ENCODE measurements around the gene GRM7. TPM values are rescaled to one million over a fixed set of nuclear protein-coding genes. Genes with fewer than 3 reads are reported as not detected.

Gene GRM7
- total and polyA plus RNA-seq, 9 donors = 0.18 to 0.85 (median 0.26) TPM; not detected in 3

- Histone ChIP-seq H3K36me3 (no peaks in the 10 kb centered on the region), H3K27me3 (no peaks in the 10 kb centered on the region), H3K4me1 (ENCODE audit: insufficient read depth) (no peaks in the 10 kb centered on the region), H3K4me3 (no peak overlapping the region), H3K27ac (no peak overlapping the region), H3K9me3 (no peaks in the 10 kb centered on the region)
- intact Hi-C loops (cut with DNase I) = no loop called here
- TF ChIP-seq, protein P1, sequence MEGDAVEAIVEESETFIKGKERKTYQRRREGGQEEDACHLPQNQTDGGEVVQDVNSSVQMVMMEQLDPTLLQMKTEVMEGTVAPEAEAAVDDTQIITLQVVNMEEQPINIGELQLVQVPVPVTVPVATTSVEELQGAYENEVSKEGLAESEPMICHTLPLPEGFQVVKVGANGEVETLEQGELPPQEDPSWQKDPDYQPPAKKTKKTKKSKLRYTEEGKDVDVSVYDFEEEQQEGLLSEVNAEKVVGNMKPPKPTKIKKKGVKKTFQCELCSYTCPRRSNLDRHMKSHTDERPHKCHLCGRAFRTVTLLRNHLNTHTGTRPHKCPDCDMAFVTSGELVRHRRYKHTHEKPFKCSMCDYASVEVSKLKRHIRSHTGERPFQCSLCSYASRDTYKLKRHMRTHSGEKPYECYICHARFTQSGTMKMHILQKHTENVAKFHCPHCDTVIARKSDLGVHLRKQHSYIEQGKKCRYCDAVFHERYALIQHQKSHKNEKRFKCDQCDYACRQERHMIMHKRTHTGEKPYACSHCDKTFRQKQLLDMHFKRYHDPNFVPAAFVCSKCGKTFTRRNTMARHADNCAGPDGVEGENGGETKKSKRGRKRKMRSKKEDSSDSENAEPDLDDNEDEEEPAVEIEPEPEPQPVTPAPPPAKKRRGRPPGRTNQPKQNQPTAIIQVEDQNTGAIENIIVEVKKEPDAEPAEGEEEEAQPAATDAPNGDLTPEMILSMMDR (IDR thresholded peaks at IDR 0.05) = no peak
- TF ChIP-seq POLR2A (IDR thresholded peaks at IDR 0.05) (no peak), EP300 (IDR thresholded peaks at IDR 0.05) (no peak)
- DNase-seq = no peak
- 82 to 91% (median 91%) methylated on average over 2 of the region's 2 CpGs for WGBS, 3 donors
Measured at GRCh38 chr3:7764115-7764514, 903.2 kb downstream of the GRM7 start.

GRCh38 chr3:7766530-7766929, 905.6 kb downstream of the GRM7 start:
- no peak overlapping the region for H3K27ac ChIP-seq
- H3K9me3 ChIP-seq = no peaks in the 10 kb centered on the region
- intact Hi-C loops (cut with DNase I) = no loop called here
- no peaks in the 10 kb centered on the region for H3K36me3 ChIP-seq
- no peaks in the 10 kb centered on the region for H3K27me3 ChIP-seq
- no peak for TF ChIP-seq EP300 (IDR thresholded peaks at IDR 0.05)
- TF ChIP-seq, protein P1 (IDR thresholded peaks at IDR 0.05) = no peak
- 91 to 96% (median 93%) methylated on average over 4 of the region's 4 CpGs for WGBS, 3 donors
- no peak for DNase-seq
- H3K4me3 ChIP-seq = no peak overlapping the region
- no peaks in the 10 kb centered on the region for H3K4me1 ChIP-seq (ENCODE audit: insufficient read depth)

DNA sequence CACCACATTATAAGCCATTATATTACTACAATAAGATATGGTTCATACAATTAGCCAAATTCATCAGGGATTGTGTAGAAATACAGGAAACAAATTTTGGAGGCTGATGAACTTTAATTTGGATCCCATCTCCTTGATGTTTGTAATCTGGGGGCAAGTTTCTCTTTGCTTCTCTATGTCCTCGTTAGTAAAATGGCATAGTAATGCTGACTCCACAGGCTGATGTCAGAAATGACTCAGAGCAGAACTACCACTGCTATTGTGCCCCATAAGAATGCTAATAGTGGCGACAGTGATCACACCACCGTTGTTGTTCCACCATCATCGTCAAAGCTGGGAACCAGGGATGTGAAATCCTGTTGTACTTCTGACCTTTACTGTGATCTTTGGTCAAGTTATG, 918.4 kb downstream of the GRM7 start:
- 74 to 86% (median 80%) methylated on average over 4 of the region's 4 CpGs for WGBS, 3 donors
- no peaks in the 10 kb centered on the region for H3K4me1 ChIP-seq (ENCODE audit: insufficient read depth)
- no peaks in the 10 kb centered on the region for H3K9me3 ChIP-seq
- TF ChIP-seq, protein P1 (IDR thresholded peaks at IDR 0.05) = no peak
- TF ChIP-seq EP300 (IDR thresholded peaks at IDR 0.05) = no peak
- no peak for TF ChIP-seq POLR2A (IDR thresholded peaks at IDR 0.05)
- H3K4me3 ChIP-seq = no peak overlapping the region
- no peak for DNase-seq
- intact Hi-C loops (cut with DNase I) = no loop called here
- H3K27ac ChIP-seq = no peak overlapping the region
- no peaks in the 10 kb centered on the region for H3K36me3 ChIP-seq
- H3K27me3 ChIP-seq = no peaks in the 10 kb centered on the region

DNA sequence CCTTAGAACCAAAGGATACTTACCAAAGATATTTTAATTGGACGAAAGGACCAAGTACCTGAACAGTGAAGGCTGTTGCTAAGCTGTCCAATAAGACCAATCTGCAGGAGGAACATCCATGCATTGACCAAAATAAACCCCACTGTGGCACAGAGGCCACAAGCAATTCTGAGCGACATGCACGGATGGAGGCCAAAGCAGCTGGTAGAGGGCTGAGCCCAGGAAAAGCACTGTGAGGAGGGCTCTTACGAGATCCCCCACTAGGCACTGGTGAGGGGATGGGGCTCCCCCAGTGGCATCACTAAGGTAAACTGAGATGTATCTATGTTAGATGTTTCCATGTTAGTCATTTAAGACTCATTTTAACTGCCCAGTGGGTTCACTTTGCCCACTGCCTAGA, 920.5 kb downstream of the GRM7 start:
- Histone ChIP-seq H3K4me1 (ENCODE audit: insufficient read depth) (no peaks in the 10 kb centered on the region), H3K27me3 (no peaks in the 10 kb centered on the region), H3K36me3 (no peaks in the 10 kb centered on the region), H3K4me3 (no peak overlapping the region), H3K9me3 (no peaks in the 10 kb centered on the region), H3K27ac (no peak overlapping the region)
- intact Hi-C loops (cut with DNase I) = no loop called here
- no peak for DNase-seq
- TF ChIP-seq POLR2A (IDR thresholded peaks at IDR 0.05) (no peak), EP300 (IDR thresholded peaks at IDR 0.05) (no peak)
- TF ChIP-seq, protein P1 (IDR thresholded peaks at IDR 0.05) = no peak
- WGBS, 3 donors = 91 to 96% (median 94%) methylated on average over 4 of the region's 4 CpGs
